Measurements from ENCODE around the gene IL27RA. TPM values are rescaled to one million over a fixed set of nuclear protein-coding genes. Genes with fewer than 3 reads are reported as not detected.

Gene IL27RA
- total and polyA plus RNA-seq, 8 donors: 1.1 to 11.1 (median 2.5) TPM; not detected in 2

DNA sequence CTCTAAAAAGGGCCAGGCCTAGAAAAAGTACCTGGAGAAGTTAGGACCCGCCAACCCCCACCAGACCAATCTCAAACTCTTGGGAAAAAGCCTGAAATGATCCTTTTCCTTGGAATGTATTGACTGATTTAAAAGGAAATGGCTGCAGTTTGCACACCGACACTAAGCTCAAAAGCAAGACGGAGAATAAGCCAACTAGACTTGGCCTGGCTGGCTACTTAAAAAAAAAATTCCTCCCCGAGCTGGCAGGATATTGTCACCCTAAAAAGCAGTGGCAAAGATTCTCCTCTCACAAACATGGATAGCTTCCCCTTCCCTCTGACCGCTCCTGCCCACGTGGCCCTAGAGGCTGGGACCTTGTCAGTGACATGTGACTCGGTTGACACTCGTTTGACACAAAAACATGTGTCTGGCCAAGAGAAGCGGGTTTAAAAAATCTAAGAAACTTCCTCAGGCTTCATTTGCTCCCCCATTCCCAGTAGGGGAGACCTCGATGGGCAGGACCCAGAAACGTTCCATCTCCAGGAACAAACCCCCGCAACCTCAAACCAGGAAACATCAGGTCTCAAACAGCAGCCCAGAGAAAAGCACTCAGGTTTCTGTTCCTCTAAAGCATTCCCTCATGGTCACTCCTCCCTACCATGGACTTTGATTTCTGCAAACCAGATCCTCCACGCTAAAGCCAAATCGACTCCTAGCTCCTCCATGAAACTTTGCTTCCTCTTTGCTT is 26.8 kb upstream of the IL27RA start:
- H3K4me3 ChIP-seq: peak overlapping the region; percentile 51 to 99 (median 86)
- no peaks in the 10 kb centered on the region for H3K27me3 ChIP-seq
- peak overlapping the region; percentile 94 to 100 (median 99) for H3K27ac ChIP-seq
- WGBS, 5 donors: 12 to 16% (median 14%) methylated on average over 14 of the region's 14 CpGs
- TF ChIP-seq, protein P1, sequence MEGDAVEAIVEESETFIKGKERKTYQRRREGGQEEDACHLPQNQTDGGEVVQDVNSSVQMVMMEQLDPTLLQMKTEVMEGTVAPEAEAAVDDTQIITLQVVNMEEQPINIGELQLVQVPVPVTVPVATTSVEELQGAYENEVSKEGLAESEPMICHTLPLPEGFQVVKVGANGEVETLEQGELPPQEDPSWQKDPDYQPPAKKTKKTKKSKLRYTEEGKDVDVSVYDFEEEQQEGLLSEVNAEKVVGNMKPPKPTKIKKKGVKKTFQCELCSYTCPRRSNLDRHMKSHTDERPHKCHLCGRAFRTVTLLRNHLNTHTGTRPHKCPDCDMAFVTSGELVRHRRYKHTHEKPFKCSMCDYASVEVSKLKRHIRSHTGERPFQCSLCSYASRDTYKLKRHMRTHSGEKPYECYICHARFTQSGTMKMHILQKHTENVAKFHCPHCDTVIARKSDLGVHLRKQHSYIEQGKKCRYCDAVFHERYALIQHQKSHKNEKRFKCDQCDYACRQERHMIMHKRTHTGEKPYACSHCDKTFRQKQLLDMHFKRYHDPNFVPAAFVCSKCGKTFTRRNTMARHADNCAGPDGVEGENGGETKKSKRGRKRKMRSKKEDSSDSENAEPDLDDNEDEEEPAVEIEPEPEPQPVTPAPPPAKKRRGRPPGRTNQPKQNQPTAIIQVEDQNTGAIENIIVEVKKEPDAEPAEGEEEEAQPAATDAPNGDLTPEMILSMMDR (IDR thresholded peaks at IDR 0.05): no peak
- TF ChIP-seq POLR2A (IDR thresholded peaks at IDR 0.05): no peak
- peak in 1 of 3 donors; percentile 49 for TF ChIP-seq POLR2AphosphoS5 (IDR thresholded peaks at IDR 0.05)
- H3K9me3 ChIP-seq: no peaks in the 10 kb centered on the region
- H3K36me3 ChIP-seq: peaks cover 0 to 10% (median 0%) of the 10 kb centered on the region in 4 donors
- H3K4me1 ChIP-seq: peaks cover 28 to 43% (median 35%) of the 10 kb centered on the region in 4 donors
- intact Hi-C loops (cut with DNase I; ENCODE audit: low total_unique reads): no loop called here
- DNase-seq: peak; percentile 47 to 76

DNA sequence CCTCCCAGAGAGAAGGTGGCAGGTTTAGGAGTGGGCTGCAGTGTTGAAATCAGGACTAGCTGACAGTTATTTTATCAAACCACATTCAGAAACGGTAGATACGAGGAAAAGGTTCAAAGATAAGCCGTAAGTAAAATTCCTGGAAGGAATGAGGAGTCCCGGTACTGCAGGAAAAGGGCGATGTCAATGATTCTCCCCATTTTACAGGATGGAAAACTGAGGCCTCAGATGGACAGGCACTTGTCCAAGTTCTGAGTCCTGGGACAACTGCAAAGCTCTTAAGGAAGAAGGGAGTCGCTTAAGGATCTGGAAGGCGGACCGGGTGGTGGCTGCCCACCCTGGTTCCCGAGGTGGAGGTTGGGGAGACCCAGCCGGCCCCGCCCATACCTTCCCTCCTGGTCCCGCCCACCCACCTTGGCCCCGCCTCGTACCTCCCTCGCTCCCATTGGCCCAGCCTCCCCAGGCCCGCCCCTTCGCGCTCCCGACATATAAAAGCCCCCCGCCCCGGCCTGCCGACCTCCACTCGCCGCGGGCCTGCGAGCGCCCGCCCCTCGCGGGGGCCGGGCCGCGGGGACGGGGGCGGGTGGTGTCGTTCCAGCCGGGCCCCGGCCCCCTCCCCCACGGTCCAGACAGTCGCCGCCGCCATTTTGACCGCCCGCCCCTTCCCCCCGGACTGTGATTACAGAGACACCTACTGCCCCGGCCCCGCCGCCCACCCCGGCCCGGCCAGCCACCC is 26.0 kb upstream of the IL27RA start:
- no peaks in the 10 kb centered on the region for H3K9me3 ChIP-seq
- H3K4me1 ChIP-seq: peaks cover 28 to 43% (median 35%) of the 10 kb centered on the region in 4 donors
- peak; percentile 94 to 97 for DNase-seq
- no peaks in the 10 kb centered on the region for H3K27me3 ChIP-seq
- TF ChIP-seq POLR2A (IDR thresholded peaks at IDR 0.05): no peak
- no peak for TF ChIP-seq EP300 (IDR thresholded peaks at IDR 0.05)
- TF ChIP-seq POLR2AphosphoS5 (IDR thresholded peaks at IDR 0.05): no peak
- TF ChIP-seq, protein P1 (IDR thresholded peaks at IDR 0.05): no peak
- peak overlapping the region; percentile 94 to 100 (median 99) for H3K27ac ChIP-seq
- H3K36me3 ChIP-seq: peaks cover 0 to 3% (median 0%) of the 10 kb centered on the region in 4 donors
- WGBS, 5 donors: 2 to 6% (median 4%) methylated on average over 18 to 50 of the region's 50 CpGs
- intact Hi-C loops (cut with DNase I; ENCODE audit: low total_unique reads): no loop called here
- H3K4me3 ChIP-seq: peak overlapping the region; percentile 51 to 99 (median 86)

DNA sequence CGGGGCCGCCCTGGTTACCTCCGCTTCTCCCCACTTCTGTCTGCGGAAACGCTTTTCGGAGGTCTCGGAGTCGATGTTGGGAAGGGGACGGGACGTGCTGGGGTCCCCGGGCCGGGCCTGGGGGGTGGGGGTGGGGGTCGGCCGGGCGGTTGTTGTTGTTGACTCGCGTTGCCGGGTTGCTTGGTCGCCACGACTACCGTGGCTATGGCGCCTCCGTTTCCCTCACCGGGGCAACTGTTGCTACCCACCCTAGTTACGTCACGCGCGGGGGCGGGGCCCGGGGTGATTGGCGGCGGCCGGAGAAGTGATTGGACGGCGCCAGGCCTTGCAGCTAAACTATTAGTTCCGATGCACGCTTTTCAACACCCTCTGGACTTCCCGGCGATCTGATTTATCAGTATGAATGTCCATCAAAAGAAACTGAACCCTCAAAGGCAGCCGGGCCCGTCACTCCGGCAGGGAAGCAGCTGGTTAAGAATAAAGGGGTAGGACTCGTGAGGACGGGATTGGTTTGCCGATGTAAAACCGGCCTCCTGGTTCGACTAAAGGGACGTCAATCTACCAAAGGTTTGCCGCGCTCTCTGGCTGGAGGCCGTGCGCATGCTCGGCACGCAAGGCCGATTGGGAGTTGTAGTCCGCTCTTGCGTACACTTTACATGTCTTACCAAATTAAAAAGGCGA is 25.3 kb upstream of the IL27RA start, which contains the start of gene RFX1:
Gene RFX1, minus strand, starts transcription at position 236 of the 681 bp plus-strand sequence. CDS start 12,477 bp downstream, outside the sequence.
- Histone ChIP-seq H3K4me3 (peak within 1 kb of the TSS; percentile 51 to 99 (median 86)), H3K4me1 (peaks cover 28 to 43% (median 35%) of the 10 kb centered on the region in 4 donors), H3K27me3 (no peaks in the 10 kb centered on the region), H3K36me3 (no peaks in the 10 kb centered on the region), H3K9me3 (no peaks in the 10 kb centered on the region), H3K27ac (peak within 1 kb of the TSS; percentile 94 to 100 (median 99))
- intact Hi-C loops (cut with DNase I; ENCODE audit: low total_unique reads): no loop called here
- WGBS, 5 donors: 0 to 1% (median 0%) methylated on average over 35 to 58 of the region's 58 CpGs
- DNase-seq: peak; percentile 100
- TF ChIP-seq POLR2AphosphoS5 (IDR thresholded peaks at IDR 0.05) (peak in 1 of 3 donors; percentile 6), EP300 (IDR thresholded peaks at IDR 0.05) (no peak)

DNA sequence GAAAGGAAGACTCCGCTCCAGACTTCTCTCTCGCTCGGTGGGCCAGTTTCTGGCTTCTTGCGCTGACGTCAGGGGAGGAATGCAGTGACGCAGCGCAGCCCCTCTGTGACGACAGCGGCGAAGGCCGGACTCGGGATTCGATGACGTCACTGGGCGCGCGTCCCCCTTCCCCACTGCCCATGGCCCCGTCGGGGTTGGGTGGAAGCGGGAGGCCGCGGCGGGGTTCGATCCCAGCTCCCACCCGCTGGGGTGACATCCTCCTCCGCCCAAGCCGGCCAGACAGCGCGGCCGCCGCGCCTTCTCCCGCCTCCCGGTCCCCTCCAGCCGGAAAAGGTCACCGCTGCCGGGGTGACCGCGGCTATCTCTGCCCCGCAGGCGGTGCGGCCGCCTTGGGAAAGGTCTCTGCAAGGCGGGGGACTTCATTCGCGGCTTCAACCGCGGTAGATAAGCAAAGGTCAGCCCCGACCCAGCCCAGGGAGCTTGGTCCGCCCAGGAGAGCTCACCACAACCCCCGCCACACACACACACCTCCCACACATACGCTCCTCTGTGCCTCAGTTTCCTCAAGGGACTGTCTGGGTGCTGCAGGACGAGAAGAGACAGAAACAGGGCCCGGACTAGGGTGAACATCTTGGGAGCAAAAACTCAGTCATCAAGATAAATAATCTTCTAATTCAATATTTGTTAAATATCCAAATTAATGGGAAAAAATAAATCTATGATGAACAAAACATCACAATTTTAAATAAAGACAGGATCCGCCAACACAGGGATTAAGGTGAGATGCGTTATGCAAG is 24.6 kb upstream of the IL27RA start:
- no peaks in the 10 kb centered on the region for H3K27me3 ChIP-seq
- TF ChIP-seq POLR2A (IDR thresholded peaks at IDR 0.05) (no peak), EP300 (IDR thresholded peaks at IDR 0.05) (peak; percentile 63), POLR2AphosphoS5 (IDR thresholded peaks at IDR 0.05) (peak in 1 of 3 donors; percentile 72)
- TF ChIP-seq, protein P1 (IDR thresholded peaks at IDR 0.05): no peak
- peaks cover 28 to 41% (median 35%) of the 10 kb centered on the region in 4 donors for H3K4me1 ChIP-seq
- H3K9me3 ChIP-seq: no peaks in the 10 kb centered on the region
- H3K36me3 ChIP-seq: no peaks in the 10 kb centered on the region
- WGBS, 5 donors: 4 to 10% (median 5%) methylated on average over 22 to 56 of the region's 56 CpGs
- intact Hi-C loops (cut with DNase I; ENCODE audit: low total_unique reads): no loop called here
- DNase-seq: no peak
- H3K27ac ChIP-seq: peak overlapping the region; percentile 94 to 100 (median 99)
- peak overlapping the region; percentile 49 to 99 (median 74) for H3K4me3 ChIP-seq

Measured in stomach (tissue), 9 donors.